ENCODE measurements around the gene PPP1R12C.

GRCh38 chr19:55114566-55115145 lies 2.8 kb downstream of the PPP1R12C start:
- TF ChIP-seq YY1 (IDR thresholded peaks at IDR 0.05; ENCODE audit: insufficient read depth, insufficient read length) (no peak), ZNF274 (IDR thresholded peaks at IDR 0.05; ENCODE audit: low read depth, low read length) (no peak)
